Measurements from ENCODE around the gene SPPL3. TPM values are rescaled to one million over a fixed set of nuclear protein-coding genes. Genes with fewer than 3 reads are reported as not detected.
"Not testable (repeated sequence)": the region's sequence is repeated elsewhere in the genome, so short reads cannot be mapped to it uniquely, and the experiment has no call there.

Gene SPPL3
- total RNA-seq, 2 donors from 2014 or later: 55.6 to 62.1 TPM

- ATAC-seq (no peak), DNase-seq (no peak)
- intact Hi-C loops (cut with DNase I, micrococcal nuclease): no loop called here
Measured at GRCh38 chr12:120744922-120745493, 159.2 kb downstream of the SPPL3 start.

DNA sequence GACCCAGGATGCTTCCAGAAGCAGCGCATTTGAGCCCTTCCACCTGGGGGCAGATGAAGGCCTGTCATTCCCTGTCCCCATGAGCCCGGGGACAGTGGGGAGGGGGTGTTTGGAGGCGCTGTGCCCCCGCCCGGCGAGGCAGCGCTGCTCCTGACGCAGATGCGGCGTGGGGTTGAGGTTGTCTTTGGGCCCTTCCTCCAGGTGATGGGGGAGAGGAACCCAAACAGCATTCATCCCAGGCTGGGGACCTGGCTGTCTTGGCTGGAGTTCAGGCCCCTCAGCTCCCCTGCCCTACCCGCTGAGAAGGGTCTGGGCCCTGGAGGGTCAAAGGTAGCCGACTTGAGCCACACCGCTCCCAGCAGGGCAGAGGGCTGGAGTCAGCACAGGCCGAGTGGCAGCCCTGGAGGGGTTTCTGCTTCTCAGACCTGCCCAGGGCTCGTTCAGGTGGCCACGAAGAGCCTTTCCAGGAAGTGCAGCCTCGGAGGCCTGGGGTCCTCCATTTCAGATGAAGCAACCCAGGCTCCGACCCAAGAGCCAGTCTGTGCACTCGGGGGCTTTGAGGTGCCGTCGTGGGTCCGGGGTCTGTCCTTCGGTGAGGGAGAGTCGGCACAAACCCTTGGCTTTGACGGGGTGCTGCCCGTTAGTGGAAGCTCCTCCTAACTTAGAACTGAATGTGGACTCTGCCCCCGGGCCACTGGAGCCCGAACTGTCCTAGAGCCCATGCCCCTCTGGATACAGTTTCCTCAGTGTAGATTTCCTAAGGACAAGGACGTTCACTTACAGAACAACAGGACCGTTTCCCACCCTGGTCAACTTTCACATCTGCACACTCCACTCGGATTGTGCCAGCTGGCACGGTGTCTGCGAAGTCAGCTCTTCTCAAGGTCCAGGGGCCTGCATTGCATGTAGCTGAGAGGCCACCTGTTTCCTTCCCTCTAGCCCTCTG lies 162.4 kb downstream of the SPPL3 start:
- ATAC-seq: peak; percentile 9
- no peak for DNase-seq
- intact Hi-C loops (cut with DNase I, micrococcal nuclease): no loop called here

GRCh38 chr12:120740871-120741270 lies 163.3 kb downstream of the SPPL3 start:
- DNase-seq: no peak
- peak; percentile 1 for ATAC-seq
- intact Hi-C loops (cut with DNase I, micrococcal nuclease): no loop called here

DNA sequence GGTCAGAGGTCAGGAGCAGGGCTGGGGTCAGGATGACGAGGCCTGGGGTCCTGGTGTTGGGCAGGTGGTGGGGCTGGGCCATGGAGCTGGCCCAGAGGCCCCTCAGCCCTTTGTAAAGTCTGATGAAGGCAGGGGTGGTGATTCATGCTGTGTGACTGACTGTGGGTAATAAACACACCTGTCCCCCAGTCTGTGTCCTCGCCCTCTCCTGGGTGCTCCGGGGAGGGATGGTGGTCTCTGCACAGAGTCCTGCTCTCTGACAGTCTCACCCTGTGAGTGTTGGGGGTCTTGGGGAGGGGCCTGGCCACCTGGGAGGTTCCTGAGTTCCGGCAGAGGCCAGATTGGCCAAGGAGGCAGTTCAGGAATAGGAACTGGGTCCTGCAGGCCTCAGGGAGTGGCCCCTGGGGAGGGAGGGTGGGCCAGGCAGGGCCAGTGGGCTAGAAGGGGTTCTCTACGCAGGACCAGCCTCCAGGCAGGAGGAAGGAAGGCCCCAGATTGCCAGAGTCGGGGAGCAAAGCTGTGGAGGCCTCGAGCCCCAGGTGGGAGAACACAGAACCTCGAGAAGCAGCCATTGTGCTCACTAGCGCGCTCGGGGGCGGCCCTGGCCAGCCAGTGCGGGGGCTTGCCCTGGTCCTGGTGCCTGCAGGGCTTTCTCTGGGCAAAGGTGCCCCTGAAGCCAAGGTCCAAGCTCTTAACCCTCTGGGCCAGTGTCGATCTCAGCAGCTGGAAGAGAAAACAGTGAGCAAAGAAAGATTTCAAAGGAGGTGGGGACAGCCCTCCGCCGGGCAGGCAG lies 164.1 kb downstream of the SPPL3 start:
- no peak for DNase-seq

GRCh38 chr12:120739031-120739762 lies 165.0 kb downstream of the SPPL3 start:
- DNase-seq: no peak
- ATAC-seq: peak; percentile 5
- intact Hi-C loops (cut with DNase I, micrococcal nuclease): no loop called here

More for the DNA sequence above, 164.1 kb downstream of the SPPL3 start:
- intact Hi-C loops (cut with DNase I, micrococcal nuclease): no loop called here
- peak; percentile 3 for ATAC-seq

GRCh38 chr12:120738252-120739030 lies 165.7 kb downstream of the SPPL3 start:
- no peak for DNase-seq
- ATAC-seq: peak; percentile 7
- intact Hi-C loops (cut with DNase I, micrococcal nuclease): no loop called here

GRCh38 chr12:120737557-120738251 lies 166.5 kb downstream of the SPPL3 start:
- ATAC-seq (no peak), DNase-seq (no peak)
- intact Hi-C loops (cut with DNase I, micrococcal nuclease): no loop called here

DNA sequence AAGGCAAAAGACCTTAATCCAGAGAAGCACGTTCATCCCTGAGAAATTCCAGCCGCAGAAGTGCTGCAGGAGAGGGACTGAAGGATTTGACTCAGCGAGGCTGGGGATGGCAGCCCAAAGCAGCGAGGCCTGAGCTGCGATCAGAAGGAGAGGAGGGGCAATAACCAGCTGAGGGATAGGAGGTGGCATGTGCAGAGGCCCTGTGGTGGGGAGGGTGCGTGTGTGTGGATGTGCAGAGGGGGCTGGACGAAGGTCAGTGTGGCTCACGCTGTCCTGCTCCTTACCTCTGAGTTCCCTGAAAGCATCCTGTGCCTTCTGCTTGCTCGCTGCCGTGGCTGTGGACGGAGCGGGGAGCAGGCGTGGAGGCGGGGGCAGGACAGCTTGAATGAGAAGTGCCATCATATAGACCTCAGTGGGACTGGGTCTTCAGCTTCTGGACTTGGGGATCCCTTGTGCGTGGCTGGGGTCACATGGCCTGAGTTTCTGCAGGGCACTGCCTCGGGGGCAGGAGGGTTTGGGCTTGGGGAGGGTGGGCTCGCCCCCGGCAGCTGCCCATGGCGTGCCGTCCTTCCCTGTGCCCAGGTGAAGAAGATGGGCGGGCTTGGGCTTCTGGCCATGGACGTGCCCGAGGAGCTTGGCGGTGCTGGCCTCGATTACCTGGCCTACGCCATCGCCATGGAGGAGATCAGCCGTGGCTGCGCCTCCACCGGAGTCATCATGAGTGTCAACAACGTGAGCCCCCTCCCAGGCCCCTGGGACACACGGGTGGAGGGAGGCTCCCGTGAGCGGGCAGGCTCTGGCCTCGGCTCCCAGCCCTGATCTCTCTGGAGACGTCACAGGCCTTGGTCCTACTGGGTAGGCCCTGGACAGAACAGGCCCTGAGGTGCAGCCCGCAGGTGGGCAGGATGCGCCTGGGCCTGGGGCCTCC lies 167.5 kb downstream of the SPPL3 start:
- intact Hi-C loops (cut with DNase I, micrococcal nuclease): no loop called here
- ATAC-seq: no peak

GRCh38 chr12:120735181-120735580 lies 169.0 kb downstream of the SPPL3 start:
- DNase-seq (no peak), ATAC-seq (peak; percentile 25)
- intact Hi-C loops (cut with DNase I, micrococcal nuclease): no loop called here

More for the DNA sequence above, 167.5 kb downstream of the SPPL3 start:
- DNase-seq: no peak

DNA sequence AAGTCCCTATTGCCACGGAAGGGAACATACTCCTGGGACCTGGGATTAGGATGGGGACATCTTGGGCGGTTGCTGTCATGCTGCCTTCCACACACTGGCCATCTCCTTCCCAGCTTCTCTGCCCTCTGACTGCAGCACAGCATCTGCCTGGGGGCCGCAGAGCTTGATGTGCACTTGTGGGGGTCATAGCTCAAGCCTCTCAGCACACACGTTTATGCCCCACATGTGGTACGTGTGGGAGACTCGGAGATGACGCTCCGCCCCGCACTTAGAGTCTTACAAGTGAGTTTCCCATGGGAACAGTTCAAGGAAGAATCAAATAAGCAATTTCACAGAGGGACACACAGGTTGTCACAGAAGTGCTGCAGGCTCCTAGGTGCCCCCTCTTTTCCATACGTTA lies 169.9 kb downstream of the SPPL3 start:
- no peak for ATAC-seq
- intact Hi-C loops (cut with DNase I, micrococcal nuclease): no loop called here
- DNase-seq: no peak

DNA sequence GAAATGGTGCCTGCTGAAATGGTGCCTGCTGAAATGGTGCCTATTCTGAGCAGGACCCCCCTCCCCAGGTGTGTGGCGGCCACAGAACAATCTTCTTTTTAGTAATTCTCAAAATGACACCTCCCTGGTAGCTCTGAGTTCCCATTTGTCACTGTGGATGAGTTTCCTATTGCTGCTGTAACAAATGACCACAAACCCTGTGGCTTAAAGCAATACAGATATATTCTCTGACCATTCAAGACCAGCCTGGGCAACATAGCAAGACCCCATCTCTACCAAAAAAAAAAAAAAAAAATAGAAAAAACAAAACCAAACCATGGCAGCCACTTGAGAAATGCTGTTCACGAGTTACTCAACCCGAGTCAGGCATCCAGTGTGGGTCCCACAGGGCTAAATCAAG lies 170.6 kb downstream of the SPPL3 start:
- no peak for DNase-seq
- intact Hi-C loops (cut with DNase I, micrococcal nuclease): no loop called here
- no peak for ATAC-seq

GRCh38 chr12:120732198-120732597 lies 172.0 kb downstream of the SPPL3 start:
- ATAC-seq; DNase-seq; intact Hi-C loops (cut with DNase I, micrococcal nuclease): not testable (repeated sequence)

- ATAC-seq (peak; percentile 18), DNase-seq (no peak)
- intact Hi-C loops (cut with DNase I, micrococcal nuclease): no loop called here
Measured at GRCh38 chr12:120726961-120727360, 177.2 kb downstream of the SPPL3 start.

DNA sequence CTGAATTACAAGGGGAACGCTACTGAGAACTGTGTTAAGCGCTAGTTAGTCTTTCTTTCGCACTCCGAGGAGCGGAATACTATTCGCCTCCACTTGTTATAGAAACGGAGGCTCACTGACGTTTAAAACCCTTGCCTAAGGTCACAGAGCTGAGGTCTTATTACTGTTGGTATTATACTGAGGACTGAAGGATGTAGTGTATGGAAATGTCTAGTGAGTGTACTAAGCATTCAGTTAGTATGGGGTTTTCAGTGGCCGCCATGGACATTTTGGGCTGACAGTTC lies 177.7 kb downstream of the SPPL3 start:
- intact Hi-C loops (cut with DNase I, micrococcal nuclease): no loop called here
- ATAC-seq: peak; percentile 23
- DNase-seq: no peak

DNA sequence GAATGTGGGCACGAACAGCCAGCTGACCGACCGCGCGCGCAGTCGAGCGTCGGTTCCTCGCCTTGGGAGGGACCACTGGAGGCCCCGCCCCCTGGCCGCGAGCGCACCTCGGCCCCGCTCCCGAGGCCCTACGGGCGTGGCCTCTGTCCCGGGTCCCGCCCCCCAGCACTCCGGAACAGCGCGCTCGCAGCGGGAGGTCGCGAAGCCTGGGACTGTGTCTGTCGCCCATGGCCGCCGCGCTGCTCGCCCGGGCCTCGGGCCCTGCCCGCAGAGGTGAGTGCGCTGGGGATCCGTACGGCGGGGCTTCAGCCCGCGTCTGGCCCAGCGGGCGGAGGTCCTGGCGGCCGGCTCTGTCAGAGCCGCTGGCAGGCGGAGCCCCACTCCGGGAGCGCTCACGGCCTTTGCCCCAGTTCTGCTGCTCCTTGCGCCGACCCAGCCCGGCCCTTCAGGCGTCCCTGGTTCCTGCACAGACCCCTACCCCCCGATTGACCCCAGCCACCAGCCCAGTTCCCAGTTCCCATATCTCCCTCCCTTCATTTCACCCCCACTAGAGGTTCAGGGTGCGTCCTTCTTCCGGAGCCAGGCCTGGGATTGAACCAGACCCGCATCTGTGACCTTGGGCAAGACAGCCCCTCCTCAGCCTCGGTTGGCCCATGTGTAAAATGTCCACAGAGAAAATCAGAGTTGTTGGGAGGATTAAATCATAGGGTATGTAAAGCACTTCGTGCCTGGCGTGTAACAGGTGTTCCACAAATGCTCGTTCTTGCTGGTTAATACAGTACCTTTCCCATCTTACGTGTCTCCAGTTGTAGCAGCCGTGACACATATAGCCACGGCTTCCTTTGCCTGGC lies 178.3 kb downstream of the SPPL3 start, which contains the start of gene ACADS:
TSS of gene ACADS (plus strand) at position 168 of the 851 bp plus-strand sequence. CDS start at position 228, 60 bp downstream.
- DNase-seq: peak; percentile 89 to 97
- intact Hi-C loops (cut with DNase I, micrococcal nuclease): no loop called here
- ATAC-seq: peak; percentile 91
